Right cardiac atrium (tissue), 5 donors: ENCODE measurements around the gene DLG2. TPM values are rescaled to one million over a fixed set of nuclear protein-coding genes. Genes with fewer than 3 reads are reported as not detected.

ENCODE experiments used
- ATAC-seq, 2 donors: fragments of 200-7000 bp; cut with Tn5 transposase; one replicate each; pipeline versions ENCODE4 v1.8.0 to v1.9.1; 2020; ENCODE audit warnings: moderate library complexity in 2 of 2, mild to moderate bottlenecking in 1 of 2
- DNase-seq, 3 donors: peaks; one replicate each; pipeline ENCODE4 v3.0.0-alpha.2; 2020
- H3K27ac ChIP-seq: one replicate; pipeline ENCODE4 v1.5.1; 2013; ENCODE audit warnings: mild to moderate bottlenecking, low read length, control low read depth, moderate library complexity
- H3K27me3 ChIP-seq: one replicate; pipeline ENCODE4 v1.6.1; 2013; ENCODE audit not compliant: control insufficient read depth, insufficient read depth
- H3K4me1 ChIP-seq: one replicate; pipeline ENCODE4 v1.6.1; 2013; ENCODE audit warnings: low read length; ENCODE audit not compliant: control insufficient read depth, insufficient read depth
- H3K4me3 ChIP-seq: one replicate; pipeline ENCODE4 v1.5.1; 2013; ENCODE audit warnings: low read length, control low read depth
- H3K9me3 ChIP-seq: one replicate; pipeline ENCODE4 v1.6.1; 2013; ENCODE audit warnings: low read length; ENCODE audit not compliant: control insufficient read depth
- WGBS: extraction: QIAGEN DNeasy Blood & Tissue Kit; methylation state at CpG from one replicate; pipeline ENCODE4 v1.1.7; 2013; 5-methylcytosine and 5-hydroxymethylcytosine counted together
- intact Hi-C, 4 donors: fragments of 100-400 bp; cut with DNase I; formaldehyde crosslinking; loops; one replicate each; pipeline versions ENCODE4 v1.11.0 to v1.14.0; 2022 to 2023
- polyA plus RNA-seq: library from polyadenylated mRNA; stranded (reverse); fragments of 200-250 nt; gene quantifications from one replicate; pipeline ENCODE4 v1.2.3, GENCODE V29; 2013
- total RNA-seq, 4 donors: library from RNA; stranded (reverse); fragmentation: NEBNext Ultra II Directional; extraction: Animal tissue kit (Norgen Biotek cat#: 25700); gene quantifications; one replicate each; pipeline ENCODE4 v1.2.1, GENCODE V29; 2021
- donor health status: healthy with polysubstance abuse.
- donor health status: DM: no; HTN: yes; CAD: no.
- donor health status: DM: no; HTN: no; CAD: no.
- donor health status: DM: no; HTN: yes; CAD: no; lungs with severe emphysema.
- donor health status: DM: yes; HTN: yes; CAD: no.

The DLG2 gene
- total and polyA plus RNA-seq, 5 donors, result 2.3 to 10.5 (median 9.4) TPM

DNA sequence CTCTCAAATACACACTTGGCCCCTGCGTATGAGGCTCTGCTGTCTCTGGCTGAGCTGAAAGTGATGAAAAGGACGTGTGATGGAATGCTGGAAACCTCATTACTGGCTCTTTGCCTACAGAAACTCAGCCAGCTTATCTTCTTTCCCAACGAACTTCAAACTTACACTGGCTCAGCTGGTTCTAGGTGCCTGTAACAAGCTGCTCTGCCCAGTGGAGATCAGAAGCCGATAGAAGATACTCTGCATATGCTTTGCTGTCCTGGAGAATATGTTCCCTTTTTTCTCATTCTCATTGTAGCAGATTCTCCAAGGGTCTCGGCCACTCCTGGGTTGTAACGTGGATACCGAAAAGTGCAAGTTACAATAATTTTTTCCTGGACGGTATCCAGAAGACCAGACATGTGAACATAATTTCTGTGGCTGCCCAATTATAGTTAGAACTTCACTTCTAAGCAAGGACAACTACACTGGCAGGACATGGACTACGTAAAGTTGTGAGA, 1935.6 kb downstream of the DLG2 start:
- Histone ChIP-seq H3K4me1 (no peaks in the 10 kb centered on the region), H3K27ac (peak overlapping the region; percentile 70), H3K27me3 (no peaks in the 10 kb centered on the region), H3K4me3 (no peak overlapping the region), H3K9me3 (no peaks in the 10 kb centered on the region)
- peak in 2 of 3 donors; percentile 13 to 55 for DNase-seq
- intact Hi-C loops, result no loop called here
- ATAC-seq, result peak; percentile 94
- 14% methylated on average over 9 of the region's 9 CpGs for WGBS

DNA sequence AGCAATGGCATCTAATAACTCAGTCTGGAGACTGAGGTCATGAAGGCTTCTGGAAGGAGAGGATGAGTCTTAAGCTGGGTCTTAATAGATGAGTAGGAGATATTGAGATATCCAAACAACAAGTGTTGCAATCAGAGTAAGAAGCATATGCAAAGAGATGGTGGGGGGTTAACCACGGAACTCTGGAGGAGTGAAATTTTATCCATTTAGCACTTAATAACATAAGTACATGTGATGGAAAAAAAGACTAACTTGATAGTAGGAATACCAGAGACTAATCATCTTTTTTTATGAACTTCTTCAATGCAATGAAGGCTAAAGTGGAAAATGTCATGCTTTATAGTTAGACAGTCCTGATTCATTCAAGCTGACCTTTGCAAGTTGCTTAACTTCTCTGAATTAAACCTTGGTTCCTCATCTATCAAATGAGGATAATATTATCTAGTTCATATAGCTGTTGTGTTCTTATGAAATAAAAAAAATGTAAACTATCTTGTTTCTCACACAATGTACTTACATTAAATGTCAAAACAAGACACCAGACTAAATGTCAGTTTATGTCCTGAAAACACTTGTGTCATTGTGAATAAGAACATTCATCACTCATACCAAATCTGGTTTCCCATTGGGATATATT, 1937.9 kb downstream of the DLG2 start:
- H3K4me3 ChIP-seq, result no peak overlapping the region
- H3K27me3 ChIP-seq, result no peaks in the 10 kb centered on the region
- intact Hi-C loops, result no loop called here
- 81% methylated on average over 1 of the region's 1 CpG for WGBS
- H3K9me3 ChIP-seq, result no peaks in the 10 kb centered on the region
- H3K27ac ChIP-seq, result no peak overlapping the region
- no peaks in the 10 kb centered on the region for H3K4me1 ChIP-seq
- DNase-seq (no peak), ATAC-seq (no peak)

DNA sequence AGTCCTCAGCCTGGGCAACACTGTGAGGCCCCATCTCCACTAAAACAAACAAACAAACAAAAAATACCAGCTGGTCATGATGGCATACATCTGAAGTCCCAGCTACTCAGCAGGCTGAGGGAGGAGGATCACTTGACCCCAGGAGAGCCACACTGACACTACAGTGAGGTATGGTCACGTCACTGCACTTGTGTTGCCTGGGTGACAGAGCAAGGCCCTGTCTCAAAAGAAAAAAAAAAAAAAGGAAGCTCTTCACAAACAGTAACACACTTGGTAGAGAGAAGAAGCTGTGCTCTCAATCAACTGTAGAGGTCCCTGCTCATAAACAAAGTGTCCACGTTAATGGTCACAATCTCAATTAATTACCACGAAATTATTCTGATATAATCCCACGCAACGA, 1939.4 kb downstream of the DLG2 start:
- H3K27ac ChIP-seq, result no peak overlapping the region
- no peaks in the 10 kb centered on the region for H3K4me1 ChIP-seq
- no peak overlapping the region for H3K4me3 ChIP-seq
- WGBS, result 85% methylated on average over 5 of the region's 5 CpGs
- intact Hi-C loops, result no loop called here
- no peak for ATAC-seq
- H3K27me3 ChIP-seq, result no peaks in the 10 kb centered on the region
- no peaks in the 10 kb centered on the region for H3K9me3 ChIP-seq
- no peak for DNase-seq

DNA sequence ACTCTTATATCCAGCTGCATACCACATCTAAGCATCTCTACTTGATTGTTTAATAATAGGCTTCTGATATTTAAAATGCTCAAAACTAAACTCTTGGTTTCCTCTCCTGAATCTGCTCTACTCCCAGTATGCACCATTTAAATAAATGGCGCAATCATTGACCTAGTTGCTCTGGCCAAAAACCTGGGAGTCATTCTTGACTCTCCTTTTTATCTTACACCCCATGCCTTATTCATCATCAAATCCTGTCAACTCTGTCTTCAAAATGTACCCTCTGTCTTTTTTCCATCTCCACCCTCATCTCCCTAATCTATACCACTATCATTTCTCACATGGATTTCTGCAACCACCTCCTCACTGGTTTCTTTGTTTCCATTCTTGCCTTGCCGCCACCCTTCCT, 1941.4 kb downstream of the DLG2 start:
- intact Hi-C loops, result no loop called here
- Histone ChIP-seq H3K27me3 (no peaks in the 10 kb centered on the region), H3K4me3 (no peak overlapping the region), H3K4me1 (no peaks in the 10 kb centered on the region), H3K27ac (no peak overlapping the region), H3K9me3 (no peaks in the 10 kb centered on the region)
- 94% methylated on average over 2 of the region's 2 CpGs for WGBS
- no peak for ATAC-seq
- no peak for DNase-seq

DNA sequence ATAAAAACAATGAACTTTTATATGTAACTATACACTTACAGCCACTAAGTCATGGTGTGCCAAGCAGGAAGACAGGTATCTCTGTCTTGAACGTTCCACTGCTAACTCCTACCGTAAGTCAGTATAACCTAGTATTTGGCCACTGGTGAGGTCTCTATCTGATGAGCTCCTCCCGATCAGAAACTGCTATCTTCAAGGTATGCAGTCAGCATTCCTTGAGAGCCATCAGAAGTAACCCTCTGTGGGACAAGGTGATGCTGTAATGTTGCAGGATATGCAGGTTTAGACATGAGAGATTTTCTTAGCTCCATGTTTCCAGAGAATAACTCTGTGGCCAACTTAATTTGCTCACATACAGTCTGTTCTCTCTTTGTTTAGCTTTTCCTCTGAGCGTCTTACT, 1943.1 kb downstream of the DLG2 start:
- WGBS, result 84% methylated on average over 4 of the region's 4 CpGs
- intact Hi-C loops, result no loop called here
- no peaks in the 10 kb centered on the region for H3K4me1 ChIP-seq

DNA sequence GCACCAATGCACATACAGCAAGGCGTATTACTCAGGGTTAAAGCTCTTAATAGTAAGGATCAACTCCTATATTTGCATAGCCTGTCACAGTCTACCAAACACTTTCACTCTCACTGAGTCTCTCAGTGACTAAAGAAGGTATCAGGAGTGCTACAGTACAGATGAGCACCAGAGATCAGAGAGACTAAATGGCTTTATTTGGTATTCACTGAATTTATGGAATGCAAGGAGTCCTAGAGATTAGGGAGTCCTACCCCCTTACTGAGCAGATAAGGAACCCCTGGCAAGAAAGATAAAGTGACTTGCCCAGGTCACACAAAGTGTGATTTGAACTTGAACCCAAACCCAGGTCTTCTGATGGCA, 1944.6 kb downstream of the DLG2 start:
- intact Hi-C loops, result no loop called here
- Histone ChIP-seq H3K9me3 (no peaks in the 10 kb centered on the region), H3K27me3 (no peaks in the 10 kb centered on the region), H3K4me3 (no peak overlapping the region), H3K27ac (no peak overlapping the region), H3K4me1 (no peaks in the 10 kb centered on the region)
- ATAC-seq (peak in 1 of 2 donors; percentile 18), DNase-seq (no peak)
- WGBS, result 74% methylated on average over 1 of the region's 1 CpG

More for the DNA sequence above, 1943.1 kb downstream of the DLG2 start:
- Histone ChIP-seq H3K4me3 (no peak overlapping the region), H3K27ac (no peak overlapping the region), H3K9me3 (no peaks in the 10 kb centered on the region), H3K27me3 (no peaks in the 10 kb centered on the region)
- DNase-seq (no peak), ATAC-seq (no peak)

DNA sequence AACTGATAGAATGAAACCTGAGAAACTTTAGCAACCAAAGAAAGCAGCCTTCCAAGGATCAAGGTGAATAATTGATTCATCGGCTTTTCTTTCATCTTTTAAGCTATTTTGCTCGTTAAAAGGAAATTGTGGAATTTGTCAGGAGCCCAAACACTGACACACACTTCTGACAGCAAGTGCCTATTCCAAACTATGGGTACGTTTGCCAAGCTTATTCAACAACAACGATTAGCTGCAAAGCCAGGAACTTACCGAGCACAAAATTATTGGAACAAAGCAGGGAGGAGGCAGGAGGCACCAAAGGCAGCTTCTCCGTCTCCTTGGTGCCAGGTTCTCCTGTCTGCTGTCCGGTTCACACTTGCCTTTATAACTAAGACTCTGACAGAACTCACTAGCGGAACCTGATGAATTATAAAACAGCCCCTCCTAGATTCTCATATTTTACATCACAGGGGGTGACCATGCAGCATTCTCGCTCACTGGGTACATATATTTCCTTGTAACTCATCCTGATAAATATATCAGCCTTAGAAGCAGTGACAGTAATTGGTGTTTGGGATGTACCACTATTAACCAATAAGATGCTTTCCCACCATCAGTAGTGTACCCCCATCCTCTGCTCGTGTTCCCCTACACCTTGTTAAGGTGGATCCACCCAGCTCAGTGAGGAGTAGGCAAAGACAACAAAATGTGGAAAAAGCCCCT, 1945.1 kb downstream of the DLG2 start:
- intact Hi-C loops, result no loop called here
- 45% methylated on average over 10 of the region's 10 CpGs for WGBS
- DNase-seq, result no peak
- Histone ChIP-seq H3K27me3 (no peaks in the 10 kb centered on the region), H3K4me3 (peak overlapping the region; percentile 27), H3K27ac (no peak overlapping the region), H3K4me1 (no peaks in the 10 kb centered on the region), H3K9me3 (no peaks in the 10 kb centered on the region)
- ATAC-seq, result peak in 1 of 2 donors; percentile 14

DNA sequence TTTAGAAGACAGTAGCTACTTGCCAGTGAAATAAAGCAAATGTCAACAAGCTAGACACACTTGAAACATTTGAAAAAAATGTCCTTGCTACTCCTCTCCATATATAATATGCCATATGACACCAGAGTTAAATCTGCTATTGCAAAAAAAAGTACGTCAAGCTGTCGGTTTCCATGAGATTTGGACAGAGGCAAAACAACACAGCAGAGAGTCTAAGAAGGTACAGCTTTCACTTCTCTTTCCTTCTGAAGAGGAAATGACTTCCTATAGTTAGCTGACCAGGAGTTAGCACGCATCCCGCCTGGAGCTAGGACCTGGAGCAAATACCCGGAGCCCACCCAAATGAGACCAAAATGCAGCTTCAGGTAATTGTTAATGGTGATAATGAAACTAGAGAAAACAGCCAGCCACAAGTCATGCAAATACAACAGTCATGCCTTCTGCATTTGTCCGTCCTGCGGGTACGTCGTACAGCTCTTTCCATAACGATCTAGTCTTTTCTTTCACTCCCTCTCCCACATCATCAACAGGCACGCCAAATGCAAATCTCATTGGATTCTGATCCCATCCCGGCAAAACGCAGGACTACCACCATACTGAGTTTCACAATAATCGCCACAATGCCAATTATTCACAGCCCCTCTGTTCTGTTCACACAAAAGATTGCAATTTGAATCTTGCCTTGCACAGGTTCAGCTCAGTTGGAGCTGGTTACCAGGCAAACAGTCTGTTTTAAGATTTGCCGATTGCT, 1945.9 kb downstream of the DLG2 start:
- ATAC-seq (no peak), DNase-seq (no peak)
- intact Hi-C loops, result no loop called here
- WGBS, result 40% methylated on average over 15 of the region's 15 CpGs
- no peaks in the 10 kb centered on the region for H3K27me3 ChIP-seq
- no peaks in the 10 kb centered on the region for H3K9me3 ChIP-seq
- H3K4me1 ChIP-seq, result peaks cover 2% of the 10 kb centered on the region
- H3K4me3 ChIP-seq, result peak overlapping the region; percentile 27
- no peak overlapping the region for H3K27ac ChIP-seq

DNA sequence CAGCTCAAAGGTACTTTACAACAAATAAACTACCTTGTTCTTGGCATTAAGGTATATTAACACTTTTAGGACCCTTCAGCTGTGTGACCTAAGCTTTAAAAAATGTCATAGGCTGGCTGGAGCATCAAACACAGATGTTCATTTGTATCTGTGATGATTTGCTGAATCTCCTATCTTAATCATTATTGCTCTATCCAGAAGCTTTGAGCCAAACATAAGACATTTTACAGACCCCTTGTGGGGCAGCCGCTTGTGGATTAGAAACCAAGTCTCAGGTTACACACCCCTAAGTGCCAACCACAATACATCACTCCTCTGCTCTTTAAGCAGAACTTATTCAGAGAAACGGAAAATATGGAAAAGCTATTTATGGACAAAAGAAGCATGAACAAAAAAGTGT, 1946.8 kb downstream of the DLG2 start:
- no peak overlapping the region for H3K4me3 ChIP-seq

DNA sequence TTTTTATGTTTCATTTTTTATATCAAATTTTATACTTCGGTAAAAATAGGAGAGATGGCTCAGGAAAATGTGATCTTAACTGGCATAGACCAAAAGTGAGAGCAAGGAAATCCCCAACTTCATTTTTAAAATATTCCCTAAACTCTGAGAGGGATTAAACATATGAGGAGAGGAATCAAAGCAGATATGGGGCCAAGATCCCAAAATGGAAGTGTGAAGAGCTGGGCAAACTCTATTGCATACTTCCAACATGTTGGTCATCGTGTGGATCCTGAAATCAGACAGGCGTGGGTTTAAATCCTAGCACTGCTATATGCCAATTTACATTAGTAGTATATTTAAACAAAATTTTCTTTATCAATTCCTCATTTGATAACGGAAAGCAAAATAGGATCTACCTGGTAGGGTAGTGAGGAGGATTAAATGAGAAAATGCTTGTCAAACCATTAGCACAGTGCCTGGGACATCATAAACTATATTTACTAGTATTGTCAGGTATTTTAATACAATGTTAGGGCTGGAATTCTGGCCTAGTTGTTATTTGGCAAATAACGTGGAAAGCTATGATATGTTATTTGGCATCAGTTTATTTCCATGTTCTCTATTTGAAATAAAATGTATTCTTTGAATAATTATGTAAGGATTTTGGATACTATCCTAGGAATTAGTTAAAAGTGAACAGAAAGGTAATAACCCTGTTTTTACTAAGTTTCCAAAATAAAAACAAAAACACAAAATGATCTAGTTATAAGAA, 1948.1 kb downstream of the DLG2 start:
- WGBS, result 88% methylated on average over 5 of the region's 5 CpGs
- ATAC-seq, result no peak
- H3K27ac ChIP-seq, result no peak overlapping the region
- H3K4me1 ChIP-seq, result peaks cover 2% of the 10 kb centered on the region
- H3K9me3 ChIP-seq, result no peaks in the 10 kb centered on the region
- no peaks in the 10 kb centered on the region for H3K27me3 ChIP-seq
- H3K4me3 ChIP-seq, result no peak overlapping the region
- intact Hi-C loops, result no loop called here
- no peak for DNase-seq

More for the DNA sequence above, 1946.8 kb downstream of the DLG2 start:
- Histone ChIP-seq H3K9me3 (no peaks in the 10 kb centered on the region), H3K27me3 (no peaks in the 10 kb centered on the region), H3K4me1 (peaks cover 2% of the 10 kb centered on the region), H3K27ac (no peak overlapping the region)
- no peak for ATAC-seq
- intact Hi-C loops, result no loop called here
- DNase-seq, result no peak
- WGBS, result 30% methylated on average over 2 of the region's 2 CpGs
